ENCODE data around the gene RABL3.

Gene RABL3

GRCh38 chr3:120685411-120685810, 56.9 kb downstream of the RABL3 start:
- peaks cover 9% of the 10 kb centered on the region for H3K4me1 Mint-ChIP-seq
- no peaks in the 10 kb centered on the region for H3K27me3 Mint-ChIP-seq (ENCODE audit: low read depth)
- no peaks in the 10 kb centered on the region for H3K36me3 Mint-ChIP-seq (ENCODE audit: low read depth)
- no peaks in the 10 kb centered on the region for H3K9me3 Mint-ChIP-seq
- no peak for TF ChIP-seq CTCF (IDR thresholded peaks at IDR 0.05; ENCODE audit: unreplicated experiment in 3 of 3)
- peak overlapping the region in 1 of 3 experiments; percentile 9 for H3K27ac Mint-ChIP-seq
- no peak overlapping the region for H3K4me3 Mint-ChIP-seq

- peak overlapping the region in 1 of 3 experiments; percentile 9 for H3K27ac Mint-ChIP-seq
- peaks cover 10% of the 10 kb centered on the region for H3K4me1 Mint-ChIP-seq
- H3K9me3 Mint-ChIP-seq: no peaks in the 10 kb centered on the region
- H3K27me3 Mint-ChIP-seq (ENCODE audit: low read depth): no peaks in the 10 kb centered on the region
- no peak for TF ChIP-seq CTCF (IDR thresholded peaks at IDR 0.05; ENCODE audit: unreplicated experiment in 3 of 3)
- H3K36me3 Mint-ChIP-seq (ENCODE audit: low read depth): no peaks in the 10 kb centered on the region
- H3K4me3 Mint-ChIP-seq: no peak overlapping the region
These were observed 57.4 kb downstream of the RABL3 start for GRCh38 chr3:120684896-120685295.

GRCh38 chr3:120683671-120684301, 58.5 kb downstream of the RABL3 start:
- H3K27ac Mint-ChIP-seq: peak overlapping the region in 2 of 3 experiments; percentile 93 to 99
- peaks cover 21% of the 10 kb centered on the region for H3K4me1 Mint-ChIP-seq
- H3K36me3 Mint-ChIP-seq (ENCODE audit: low read depth): no peaks in the 10 kb centered on the region
- no peak overlapping the region for H3K4me3 Mint-ChIP-seq
- no peaks in the 10 kb centered on the region for H3K9me3 Mint-ChIP-seq
- no peaks in the 10 kb centered on the region for H3K27me3 Mint-ChIP-seq (ENCODE audit: low read depth)
- no peak for TF ChIP-seq CTCF (IDR thresholded peaks at IDR 0.05; ENCODE audit: unreplicated experiment in 3 of 3)

- H3K27ac Mint-ChIP-seq: peak overlapping the region; percentile 33 to 99 (median 93)
- no peak for TF ChIP-seq CTCF (IDR thresholded peaks at IDR 0.05; ENCODE audit: unreplicated experiment in 3 of 3)
- no peaks in the 10 kb centered on the region for H3K36me3 Mint-ChIP-seq (ENCODE audit: low read depth)
- H3K9me3 Mint-ChIP-seq: no peaks in the 10 kb centered on the region
- H3K4me1 Mint-ChIP-seq: peaks cover 26% of the 10 kb centered on the region
- H3K4me3 Mint-ChIP-seq: no peak overlapping the region
- no peaks in the 10 kb centered on the region for H3K27me3 Mint-ChIP-seq (ENCODE audit: low read depth)
These were observed 59.1 kb downstream of the RABL3 start for GRCh38 chr3:120683213-120683612.

- TF ChIP-seq CTCF (IDR thresholded peaks at IDR 0.05; ENCODE audit: unreplicated experiment in 3 of 3): no peak
- Mint-ChIP-seq H3K27ac (peak within 1 kb of the TSS; percentile 93 to 99 (median 99)), H3K36me3 (ENCODE audit: low read depth) (no peaks in the 10 kb centered on the region), H3K4me1 (peaks cover 32% of the 10 kb centered on the region), H3K9me3 (peaks cover 4% of the 10 kb centered on the region), H3K27me3 (ENCODE audit: low read depth) (peaks cover 3% of the 10 kb centered on the region), H3K4me3 (peak within 1 kb of the TSS; percentile 57 to 83 (median 75))
These were observed 60.1 kb downstream of the RABL3 start, which contains the start of gene HGD for GRCh38 chr3:120682095-120682681. Gene HGD, minus strand, starts transcription at chr3:120682239. Its CDS starts 128 bp downstream, at chr3:120682111.
